ENCODE measurements around the gene FAR2.

- TF ChIP-seq CTCF (conservative IDR thresholded peaks at IDR 0.05; ENCODE audit: low read depth, low read length), result no peak
- no peak for TF ChIP-seq EZH2 (IDR thresholded peaks at IDR 0.05; ENCODE audit: borderline replicate concordance, low read depth, low read length, poor library complexity, severe bottlenecking)
Measured at GRCh38 chr12:29223956-29224543, 75.0 kb downstream of the FAR2 start.
